SK-N-SH (cell line): Measurements from ENCODE around the gene ITGAL. TPM values are rescaled to one million over a fixed set of nuclear protein-coding genes. Genes with fewer than 3 reads are reported as not detected.

Source experiments
- CTCF ChIA-PET: fragments of 300-600, 350-600 bp; formaldehyde crosslinking; extraction: SDS; loops from one replicate; lab custom pipeline; 2021; lab: Yijun Ruan, JAX
- POLR2A ChIA-PET: fragments of 350-600 bp; sonication (Branson Sonifier 250); formaldehyde crosslinking; extraction: SDS; loops from one replicate; lab custom pipeline; 2020; ENCODE audit warnings: antibody characterized with exemption, inconsistent platforms; lab: Yijun Ruan, JAX
- DNase-seq: peaks from one replicate; pipeline ENCODE4 v3.0.0; 2012
- H2AFZ ChIP-seq: fragments of 200-600 bp; sonication (generic); 2 replicates; pipeline ENCODE4 v1.8.1; 2016; ENCODE audit warnings: antibody characterized with exemption, mild to moderate bottlenecking, low read depth
- H3F3A ChIP-seq: fragments of 200-600 bp; sonication (generic); replicated peaks from 2 replicates; pipeline ENCODE3; 2016; ENCODE audit warnings: antibody characterized with exemption, mild to moderate bottlenecking; ENCODE audit not compliant: insufficient read depth
- H3K27ac ChIP-seq, 2 experiments: fragments of 200-500 bp in 1 of 2; fragments of 200-600 bp in 1 of 2; sonication (Bioruptor generic) in 1 of 2; sonication (generic), shearing (Covaris generic) in 1 of 2; 2 replicates each; pipeline versions ENCODE4 v1.5.1 to v1.6.1; 2014 to 2016; ENCODE audit warnings: low read depth in 2 of 2, inconsistent platforms in 1 of 2, low read length in 1 of 2, mild to moderate bottlenecking in 1 of 2, mixed read lengths in 1 of 2
- H3K27me3 ChIP-seq: fragments of 200-600 bp; sonication (generic), shearing (Covaris generic); 2 replicates; pipeline ENCODE4 v1.6.1; 2016; ENCODE audit warnings: mixed run types; ENCODE audit not compliant: insufficient read depth
- H3K36me3 ChIP-seq, 2 experiments: fragments of 200-500 bp in 1 of 2; fragments of 200-600 bp in 1 of 2; sonication (Bioruptor generic) in 1 of 2; sonication (generic) in 1 of 2; replicated peaks in 1 of 2; 2 replicates each; pipeline versions ENCODE3 to v1.5.1; 2014 to 2016; ENCODE audit warnings: low read length in 1 of 2, mild to moderate bottlenecking in 1 of 2; ENCODE audit not compliant: insufficient read depth in 2 of 2, control insufficient read depth in 1 of 2
- H3K4me1 ChIP-seq, 2 experiments: fragments of 200-500 bp in 1 of 2; fragments of 200-600 bp in 1 of 2; sonication (Bioruptor generic) in 1 of 2; sonication (generic), shearing (Covaris generic) in 1 of 2; 2 replicates each; pipeline versions ENCODE4 v1.5.1 to v1.6.1; 2014 to 2016; ENCODE audit warnings: low read depth in 1 of 2, low read length in 1 of 2, mixed run types in 1 of 2; ENCODE audit not compliant: insufficient read depth in 2 of 2, control insufficient read depth in 1 of 2
- H3K4me2 ChIP-seq: fragments of 200-600 bp; sonication (generic), shearing (Covaris generic); 2 replicates; pipeline ENCODE4 v1.6.1; 2017; ENCODE audit warnings: mixed run types
- H3K4me3 ChIP-seq, 2 experiments: fragments of 200-500 bp in 1 of 2; fragments of 200-600 bp in 1 of 2; sonication (Bioruptor generic) in 1 of 2; sonication (generic), shearing (Covaris generic) in 1 of 2; 2 replicates each; pipeline versions ENCODE4 v1.5.1 to v1.8.1; 2014 to 2016; ENCODE audit warnings: low read depth in 2 of 2, inconsistent platforms in 1 of 2, low read length in 1 of 2, mild to moderate bottlenecking in 1 of 2, mixed read lengths in 1 of 2, moderate library complexity in 1 of 2
- H3K79me2 ChIP-seq: fragments of 200-600 bp; sonication (generic); 2 replicates; pipeline ENCODE4 v1.8.1; 2017; ENCODE audit warnings: mild to moderate bottlenecking; ENCODE audit not compliant: insufficient read depth
- H3K9ac ChIP-seq: fragments of 200-600 bp; sonication (generic); 2 replicates; pipeline ENCODE4 v1.6.1; 2017; ENCODE audit warnings: mixed run types
- H3K9me2 ChIP-seq: fragments of 200-600 bp; sonication (generic); 2 replicates; pipeline ENCODE4 v1.6.1; 2017; ENCODE audit warnings: mixed run types
- H3K9me3 ChIP-seq: fragments of 200-600 bp; sonication (generic); 2 replicates; pipeline ENCODE4 v1.6.1; 2017; ENCODE audit warnings: mixed run types, mild to moderate bottlenecking, moderate library complexity
- H4K20me1 ChIP-seq: fragments of 200-600 bp; sonication (generic); 2 replicates; pipeline ENCODE4 v1.6.1; 2017; ENCODE audit warnings: mild to moderate bottlenecking, mixed run types; ENCODE audit not compliant: insufficient read depth
- CTCF ChIP-seq: fragments of 200-600 bp; sonication (generic); IDR thresholded peaks from 2 replicates; pipeline ENCODE4 v1.6.1; 2017; ENCODE audit warnings: antibody characterized with exemption, mild to moderate bottlenecking, moderate library complexity
- EP300 ChIP-seq, 2 experiments: IDR thresholded peaks; 2 replicates each; pipeline versions ENCODE4 v1.4.0 to v1.6.1; 2012; ENCODE audit warnings: borderline replicate concordance in 1 of 2, low read depth in 1 of 2, low read length in 1 of 2
- EZH2phosphoT487 ChIP-seq: fragments of 200-600 bp; sonication (generic); IDR thresholded peaks from 2 replicates; pipeline ENCODE4 v1.6.1; 2017; ENCODE audit warnings: low read depth, mixed run types, mild to moderate bottlenecking, antibody characterized with exemption, moderate library complexity, borderline replicate concordance
- FOSL2 ChIP-seq: IDR thresholded peaks from 2 replicates; pipeline ENCODE4 v1.4.0; 2012; ENCODE audit warnings: low read depth, mild to moderate bottlenecking, moderate library complexity, borderline replicate concordance
- FOXJ3 ChIP-seq: sonication (generic); formaldehyde crosslinking; IDR thresholded peaks from 2 replicates; pipeline ENCODE4 v1.5.1; 2020; ENCODE audit warnings: mild to moderate bottlenecking, missing genetic modification reagents
- FOXM1 ChIP-seq: IDR thresholded peaks from 2 replicates; pipeline ENCODE4 v1.4.0; 2012; ENCODE audit warnings: low read depth, mild to moderate bottlenecking
- GATA2 ChIP-seq: sonication (generic); formaldehyde crosslinking; IDR thresholded peaks from 2 replicates; pipeline ENCODE4 v1.5.0; 2020; ENCODE audit warnings: mild to moderate bottlenecking, missing genetic modification reagents
- IRF3 ChIP-seq: fragments of 150-350 bp; IDR thresholded peaks from 2 replicates; pipeline ENCODE4 v1.6.1; 2016; ENCODE audit warnings: mild to moderate bottlenecking, low read depth, low read length
- JUND ChIP-seq: IDR thresholded peaks from 2 replicates; pipeline ENCODE4 v1.4.0; 2012
- MXI1 ChIP-seq: IDR thresholded peaks from 2 replicates; pipeline ENCODE4 v1.6.1; 2012; ENCODE audit warnings: mild to moderate bottlenecking, low read depth, low read length, improper control_type of control experiment
- PBX3 ChIP-seq: IDR thresholded peaks from 2 replicates; pipeline ENCODE4; 2012
- SMC3 ChIP-seq: IDR thresholded peaks from 2 replicates; pipeline ENCODE4 v1.6.1; 2012; ENCODE audit warnings: low read depth, low read length, improper control_type of control experiment
- TEAD4 ChIP-seq: IDR thresholded peaks from 2 replicates; pipeline ENCODE4 v1.4.0; 2012; ENCODE audit warnings: mild to moderate bottlenecking, borderline replicate concordance; ENCODE audit not compliant: insufficient read depth
- USF1 ChIP-seq: IDR thresholded peaks from 2 replicates; pipeline ENCODE4 v1.4.0; 2012; ENCODE audit warnings: low read depth, borderline replicate concordance
- USF2 ChIP-seq: fragments of 150-350 bp; IDR thresholded peaks from 2 replicates; pipeline ENCODE4 v1.6.1; 2017; ENCODE audit warnings: antibody characterized with exemption, low read length, low read depth, borderline replicate concordance
- YY1 ChIP-seq: IDR thresholded peaks from 2 replicates; pipeline ENCODE4 v1.4.0; 2012; ENCODE audit warnings: low read depth, mild to moderate bottlenecking
- WGBS: methylation state at CpG from one replicate; pipeline ENCODE4 v1.1.6; 2017; ENCODE audit warnings: low lambda C conversion rate; 5-methylcytosine and 5-hydroxymethylcytosine counted together
- polyA plus RNA-seq, 3 experiments: library from polyadenylated mRNA; depleted of rRNA; stranded (reverse); fragments of >200 nt; gene quantifications; 2 replicates each; pipeline ENCODE4 v1.2.3, GENCODE V29; 2012

Gene ITGAL
- 0.12 and 0.28 TPM in 2 replicates for polyA plus RNA-seq (2012; rRNA removed)
- 0.04 and 0.12 TPM in 2 replicates for polyA plus RNA-seq (2012; cell fraction: cytosol; rRNA removed)
- 0.06 and 0.13 TPM in 2 replicates for polyA plus RNA-seq (2012; cell fraction: nucleus; rRNA removed)

GRCh38 chr16:30472328-30472942, at the start of gene ITGAL:
Gene ITGAL (plus strand): TSS chr16:30472742. CDS start chr16:30472838, 96 bp downstream.
- Histone ChIP-seq H3K4me2 (no peak within 1 kb of the TSS), H3K4me1 (no peaks in the 10 kb centered on the region), H3K9me2 (no peaks in the 10 kb centered on the region), H3K4me3 (no peak within 1 kb of the TSS), H3K9me3 (no peaks in the 10 kb centered on the region), H2AFZ (no peak within 1 kb of the TSS), H3K9ac (no peak within 1 kb of the TSS), H3K79me2 (no peaks in the 10 kb centered on the region), H4K20me1 (no peaks in the 10 kb centered on the region), H3K27ac (no peak within 1 kb of the TSS), H3K36me3 (no peaks in the 10 kb centered on the region), H3F3A (no peaks in the 10 kb centered on the region), H3K27me3 (peaks cover 5% of the 10 kb centered on the region; the same call in 1 of the 2 replicates)
- TF ChIP-seq EZH2phosphoT487 (no peak), CTCF (no peak), TEAD4 (no peak), SMC3 (no peak), PBX3 (no peak), YY1 (no peak), FOSL2 (no peak), EP300 (IDR thresholded peaks at IDR 0.05; ENCODE audit: borderline replicate concordance in 1 of 2, low read depth in 1 of 2, low read length in 1 of 2) (no peak), MXI1 (no peak), GATA2 (CRISPR knock-in tag) (no peak), USF2 (no peak), USF1 (no peak), IRF3 (no peak), FOXM1 (no peak), FOXJ3 (CRISPR knock-in tag) (no peak), JUND (no peak)
- 57% methylated on average over 6 of the region's 8 CpGs for WGBS
- ChIA-PET CTCF (no interaction called here), POLR2A (no interaction called here)
- no peak for DNase-seq
